ENCODE results near the gene FAM83C. TPM values are rescaled to one million over a fixed set of nuclear protein-coding genes. Genes with fewer than 3 reads are reported as not detected.

FAM83C gene
- total and polyA plus RNA-seq, 9 of the 15 experiments (the other 6 are each of a cell fraction or from before 2014, with no cell fraction given), result not detected

GRCh38 chr20:35269055-35269781, 23.0 kb downstream of the FAM83C start (continued):
- TF ChIP-seq ZNF318 (IDR thresholded peaks at IDR 0.05; ENCODE audit: borderline replicate concordance in 1 of 2, low read depth in 1 of 2) (no peak), ELF4 (CRISPR knock-in tag; IDR thresholded peaks at IDR 0.05) (no peak), CBFA2T3 (IDR thresholded peaks at IDR 0.05) (no peak), PML (IDR thresholded peaks at IDR 0.05; ENCODE audit: low read length) (no peak), ARID2 (IDR thresholded peaks at IDR 0.05) (0 out of 2 replicates have a peak, but pooled peaks have one; percentile 17), ZNF239 (CRISPR knock-in tag; IDR thresholded peaks at IDR 0.05) (no peak), SNIP1 (IDR thresholded peaks at IDR 0.05; ENCODE audit: low read depth) (no peak), PURB (CRISPR knock-in tag; IDR thresholded peaks at IDR 0.05; ENCODE audit: low read depth) (no peak), POLR3G (IDR thresholded peaks at IDR 0.05; ENCODE audit: extremely low read depth, insufficient read length, insufficient replicate concordance) (no peak), ZNF551 (CRISPR knock-in tag; IDR thresholded peaks at IDR 0.05) (no peak), BDP1 (IDR thresholded peaks at IDR 0.05; ENCODE audit: insufficient read depth, insufficient read length) (no peak), XRCC5 (IDR thresholded peaks at IDR 0.05; ENCODE audit: low read depth, low read length) (0 out of 2 replicates have a peak, but pooled peaks have one; percentile 53), CREB3L1 (IDR thresholded peaks at IDR 0.05; ENCODE audit: borderline replicate concordance, low read depth) (no peak)
- TF ChIP-seq, protein P1, sequence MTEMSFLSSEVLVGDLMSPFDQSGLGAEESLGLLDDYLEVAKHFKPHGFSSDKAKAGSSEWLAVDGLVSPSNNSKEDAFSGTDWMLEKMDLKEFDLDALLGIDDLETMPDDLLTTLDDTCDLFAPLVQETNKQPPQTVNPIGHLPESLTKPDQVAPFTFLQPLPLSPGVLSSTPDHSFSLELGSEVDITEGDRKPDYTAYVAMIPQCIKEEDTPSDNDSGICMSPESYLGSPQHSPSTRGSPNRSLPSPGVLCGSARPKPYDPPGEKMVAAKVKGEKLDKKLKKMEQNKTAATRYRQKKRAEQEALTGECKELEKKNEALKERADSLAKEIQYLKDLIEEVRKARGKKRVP (CRISPR knock-in tag; IDR thresholded peaks at IDR 0.05), result no peak
- TF ChIP-seq, protein P2, sequence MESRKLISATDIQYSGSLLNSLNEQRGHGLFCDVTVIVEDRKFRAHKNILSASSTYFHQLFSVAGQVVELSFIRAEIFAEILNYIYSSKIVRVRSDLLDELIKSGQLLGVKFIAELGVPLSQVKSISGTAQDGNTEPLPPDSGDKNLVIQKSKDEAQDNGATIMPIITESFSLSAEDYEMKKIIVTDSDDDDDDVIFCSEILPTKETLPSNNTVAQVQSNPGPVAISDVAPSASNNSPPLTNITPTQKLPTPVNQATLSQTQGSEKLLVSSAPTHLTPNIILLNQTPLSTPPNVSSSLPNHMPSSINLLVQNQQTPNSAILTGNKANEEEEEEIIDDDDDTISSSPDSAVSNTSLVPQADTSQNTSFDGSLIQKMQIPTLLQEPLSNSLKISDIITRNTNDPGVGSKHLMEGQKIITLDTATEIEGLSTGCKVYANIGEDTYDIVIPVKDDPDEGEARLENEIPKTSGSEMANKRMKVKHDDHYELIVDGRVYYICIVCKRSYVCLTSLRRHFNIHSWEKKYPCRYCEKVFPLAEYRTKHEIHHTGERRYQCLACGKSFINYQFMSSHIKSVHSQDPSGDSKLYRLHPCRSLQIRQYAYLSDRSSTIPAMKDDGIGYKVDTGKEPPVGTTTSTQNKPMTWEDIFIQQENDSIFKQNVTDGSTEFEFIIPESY (CRISPR knock-in tag; IDR thresholded peaks at IDR 0.05), result no peak
